Measurements from ENCODE around the gene CIROP.

CIROP gene

GRCh38 chr14:23054000-23054811 lies 50.6 kb downstream of the CIROP start:
- DNase-seq (ENCODE audit: low read depth in 2 of 3, low spot score in 2 of 3): no peak

- DNase-seq (ENCODE audit: low read depth in 2 of 3, low spot score in 2 of 3): no peak
Measured at GRCh38 chr14:23053426-23053825, 51.4 kb downstream of the CIROP start.

- DNase-seq (ENCODE audit: low read depth in 2 of 3, low spot score in 2 of 3): no peak
Measured at GRCh38 chr14:23052671-23053070, 52.1 kb downstream of the CIROP start.

GRCh38 chr14:23052182-23052623 lies 52.6 kb downstream of the CIROP start:
- DNase-seq (ENCODE audit: low read depth in 2 of 3, low spot score in 2 of 3): no peak

- DNase-seq (ENCODE audit: low read depth in 2 of 3, low spot score in 2 of 3): no peak
Measured at GRCh38 chr14:23051141-23052057, 53.4 kb downstream of the CIROP start.
